Ovary (tissue), 9 donors: ENCODE results near the gene NKAP. TPM values are rescaled to one million over a fixed set of nuclear protein-coding genes. Genes with fewer than 3 reads are reported as not detected.

ENCODE experiments used
- DNase-seq, 5 donors: peaks; one replicate each; pipeline ENCODE4 v3.0.0-alpha.2; 2019 to 2020
- H3K27ac ChIP-seq, 2 donors: fragments of 200-600 bp; one replicate each; pipeline versions ENCODE4 v1.5.1 to v1.8.0; 2019 to 2022
- H3K27me3 ChIP-seq: fragments of 200-600 bp; one replicate; pipeline ENCODE4 v1.8.0; 2022
- H3K36me3 ChIP-seq: fragments of 200-600 bp; sonication (generic); one replicate; pipeline ENCODE4 v1.5.1; 2019
- H3K4me1 ChIP-seq: one replicate; pipeline ENCODE4 v1.8.1; 2013; ENCODE audit warnings: mild to moderate bottlenecking, moderate library complexity; ENCODE audit not compliant: insufficient read depth
- H3K4me3 ChIP-seq: fragments of 200-600 bp; sonication (generic); one replicate; pipeline ENCODE4 v1.5.1; 2017
- H3K9me3 ChIP-seq, 2 donors: fragments of 200-600 bp in 1 of 2; sonication (generic) in 1 of 2; one replicate each; pipeline versions ENCODE4 v1.5.1 to v1.8.1; 2013 to 2019; ENCODE audit warnings: mild to moderate bottlenecking in 1 of 2, moderate library complexity in 1 of 2
- EP300 ChIP-seq: sonication (generic); formaldehyde crosslinking; IDR thresholded peaks from one replicate; pipeline ENCODE4 v1.6.1; 2017; ENCODE audit warnings: antibody characterized with exemption
- POLR2A ChIP-seq: fragments of 450-650 bp; IDR thresholded peaks from one replicate; pipeline ENCODE4 v1.6.1; 2017; ENCODE audit warnings: antibody characterized with exemption, mild to moderate bottlenecking, moderate library complexity
- WGBS, 3 donors: extraction: QIAGEN DNeasy Blood & Tissue Kit in 1 of 3; methylation state at CpG; one replicate each; pipeline versions ENCODE4 v1.1.5 to v1.1.7; 2013 to 2017; 5-methylcytosine and 5-hydroxymethylcytosine counted together
- intact Hi-C, 4 donors: fragments of 100-400 bp; cut with DNase I; formaldehyde crosslinking; loops; one replicate each; pipeline versions ENCODE4 v1.11.0 to v1.15.1; 2022 to 2023
- polyA plus RNA-seq, 2 donors: library from polyadenylated mRNA; stranded (reverse); fragments of 200-250 nt in 1 of 2; fragments of 350-450 nt in 1 of 2; fragmentation: Illumina TruSeq in 1 of 2; extraction: RNeasy Lipid Tissue Mini Kit (QIAGEN cat#74804) in 1 of 2; gene quantifications; one replicate each; pipeline ENCODE4 v1.2.3, GENCODE V29; 2013 to 2014
- total RNA-seq, 7 donors: library from RNA; depleted of rRNA in 2 of 7; stranded (reverse); fragments of >200 nt in 2 of 7; fragmentation: NEBNext Ultra II Directional in 3 of 7; extraction: Animal tissue kit (Norgen Biotek cat#: 25700) in 3 of 7; gene quantifications; one replicate each; pipeline versions ENCODE4 v1.1.0 to v1.2.4, GENCODE V29; 2016 to 2023
- TF ChIP-seq, protein P1 (sequence below), 3 donors: fragments of 450-650 bp in 2 of 3; fragments of 200-600 bp in 1 of 3; IDR thresholded peaks; one replicate each; pipeline versions ENCODE4 v1.5.1 to v1.8.0; 2016 to 2022; ENCODE audit warnings: antibody characterized with exemption in 3 of 3, mild to moderate bottlenecking in 1 of 3
- donor health status: DM: no; HTN: no; CAD: no; lungs with moderate emphysema.
- donor health status: DM: no; HTN: no; CAD: no.
- donor health status: Bipolar disorder and iron deficiency.
- donor health status: DM: yes; HTN: yes; CAD: no.
- donor health status: DM: no; HTN: no; CAD: no.
- donor health status: DM: yes; HTN: yes; CAD: no.

Gene NKAP
- total and polyA plus RNA-seq, 9 donors, result 7.1 to 16.0 (median 10.8) TPM

- intact Hi-C loops, result no loop called here
- no peaks in the 10 kb centered on the region for H3K4me1 ChIP-seq
- DNase-seq, result no peak
- no peaks in the 10 kb centered on the region for H3K9me3 ChIP-seq
- no peak overlapping the region for H3K4me3 ChIP-seq
- no peaks in the 10 kb centered on the region for H3K36me3 ChIP-seq
- TF ChIP-seq POLR2A, result no peak
- TF ChIP-seq, protein P1, sequence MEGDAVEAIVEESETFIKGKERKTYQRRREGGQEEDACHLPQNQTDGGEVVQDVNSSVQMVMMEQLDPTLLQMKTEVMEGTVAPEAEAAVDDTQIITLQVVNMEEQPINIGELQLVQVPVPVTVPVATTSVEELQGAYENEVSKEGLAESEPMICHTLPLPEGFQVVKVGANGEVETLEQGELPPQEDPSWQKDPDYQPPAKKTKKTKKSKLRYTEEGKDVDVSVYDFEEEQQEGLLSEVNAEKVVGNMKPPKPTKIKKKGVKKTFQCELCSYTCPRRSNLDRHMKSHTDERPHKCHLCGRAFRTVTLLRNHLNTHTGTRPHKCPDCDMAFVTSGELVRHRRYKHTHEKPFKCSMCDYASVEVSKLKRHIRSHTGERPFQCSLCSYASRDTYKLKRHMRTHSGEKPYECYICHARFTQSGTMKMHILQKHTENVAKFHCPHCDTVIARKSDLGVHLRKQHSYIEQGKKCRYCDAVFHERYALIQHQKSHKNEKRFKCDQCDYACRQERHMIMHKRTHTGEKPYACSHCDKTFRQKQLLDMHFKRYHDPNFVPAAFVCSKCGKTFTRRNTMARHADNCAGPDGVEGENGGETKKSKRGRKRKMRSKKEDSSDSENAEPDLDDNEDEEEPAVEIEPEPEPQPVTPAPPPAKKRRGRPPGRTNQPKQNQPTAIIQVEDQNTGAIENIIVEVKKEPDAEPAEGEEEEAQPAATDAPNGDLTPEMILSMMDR (IDR thresholded peaks at IDR 0.05), result no peak
- no peak for TF ChIP-seq EP300
- WGBS, 3 donors, result 70 to 75% (median 73%) methylated on average over 11 of the region's 11 CpGs
- no peak overlapping the region for H3K27ac ChIP-seq
- H3K27me3 ChIP-seq, result no peaks in the 10 kb centered on the region
Observed at GRCh38 chrX:119885554-119886428, 57.8 kb downstream of the NKAP start.

GRCh38 chrX:119880552-119881437, 62.8 kb downstream of the NKAP start:
- 46 to 51% (median 51%) methylated on average over 11 of the region's 11 CpGs for WGBS, 3 donors
- Histone ChIP-seq H3K4me3 (no peak overlapping the region), H3K9me3 (no peaks in the 10 kb centered on the region), H3K27me3 (no peaks in the 10 kb centered on the region), H3K4me1 (no peaks in the 10 kb centered on the region), H3K36me3 (no peaks in the 10 kb centered on the region), H3K27ac (no peak overlapping the region)
- peak in 1 of 5 donors; percentile 17 for DNase-seq
- TF ChIP-seq EP300 (no peak), POLR2A (no peak)
- TF ChIP-seq, protein P1 (IDR thresholded peaks at IDR 0.05), result peak in 1 of 3 donors; percentile 22
- intact Hi-C loops, result no loop called here

DNA sequence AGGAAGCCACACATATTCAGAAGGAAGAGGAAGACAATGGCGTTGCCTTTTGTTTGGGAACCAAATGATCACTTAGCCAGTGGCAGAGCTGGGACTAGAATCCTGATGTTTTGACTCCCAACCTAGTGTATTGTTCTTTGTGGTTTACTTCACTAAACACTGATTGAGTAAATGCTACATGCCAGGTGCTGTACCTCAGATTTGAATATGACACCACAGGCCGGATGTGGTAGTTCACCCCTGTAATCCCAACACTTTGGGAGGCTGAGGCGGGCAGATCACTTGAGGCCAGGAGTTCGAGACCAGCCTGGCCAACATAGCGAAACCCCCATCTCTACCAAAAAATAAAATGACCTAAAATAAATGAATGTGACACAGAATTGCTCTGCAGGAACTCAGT, 63.5 kb downstream of the NKAP start:
- H3K27ac ChIP-seq, result no peak overlapping the region
- no peaks in the 10 kb centered on the region for H3K27me3 ChIP-seq
- H3K4me3 ChIP-seq, result no peak overlapping the region
- H3K4me1 ChIP-seq, result no peaks in the 10 kb centered on the region
- DNase-seq, result no peak
- H3K9me3 ChIP-seq, result no peaks in the 10 kb centered on the region
- no peaks in the 10 kb centered on the region for H3K36me3 ChIP-seq
- 61 to 68% (median 62%) methylated on average over 5 of the region's 5 CpGs for WGBS, 3 donors
- intact Hi-C loops, result no loop called here
- TF ChIP-seq POLR2A, result no peak
- no peak for TF ChIP-seq EP300
- TF ChIP-seq, protein P1 (IDR thresholded peaks at IDR 0.05), result no peak

- DNase-seq, result no peak
- H3K27me3 ChIP-seq, result no peaks in the 10 kb centered on the region
- H3K9me3 ChIP-seq, result no peaks in the 10 kb centered on the region
- no peak overlapping the region for H3K4me3 ChIP-seq
- no peak overlapping the region for H3K27ac ChIP-seq
- H3K4me1 ChIP-seq, result no peaks in the 10 kb centered on the region
- WGBS, 3 donors, result 53 to 57% (median 55%) methylated on average over 2 of the region's 2 CpGs
- intact Hi-C loops, result no loop called here
- TF ChIP-seq, protein P1 (IDR thresholded peaks at IDR 0.05), result no peak
- TF ChIP-seq POLR2A (no peak), EP300 (no peak)
- no peaks in the 10 kb centered on the region for H3K36me3 ChIP-seq
Observed at GRCh38 chrX:119878740-119879139, 64.8 kb downstream of the NKAP start.
